Vagina (tissue), 2 donors: Measurements from ENCODE around the gene CDH6. TPM values are rescaled to one million over a fixed set of nuclear protein-coding genes. Genes with fewer than 3 reads are reported as not detected.

Experiments used
- DNase-seq, 2 donors: peaks; one replicate each; pipeline ENCODE4 v3.0.0-alpha.2; 2017; ENCODE audit errors: extremely low spot score in 2 of 2
- H3K27ac ChIP-seq: fragments of 200-600 bp; sonication (generic); one replicate; pipeline ENCODE4 v1.5.1; 2019
- H3K27me3 ChIP-seq: fragments of 200-600 bp; sonication (generic); one replicate; pipeline ENCODE4 v1.5.1; 2019
- H3K36me3 ChIP-seq, 2 donors: fragments of 200-600 bp; sonication (generic); one replicate each; pipeline ENCODE4 v1.5.1; 2017 to 2019
- H3K4me1 ChIP-seq: fragments of 200-600 bp; sonication (generic); one replicate; pipeline ENCODE4 v1.5.1; 2019
- H3K4me3 ChIP-seq, 2 donors: fragments of 200-600 bp; sonication (generic); 1 replicate in 1 of 2; 2 replicates in 1 of 2; pipeline ENCODE4 v1.5.1; 2016 to 2019
- H3K9me3 ChIP-seq: fragments of 200-600 bp; sonication (generic); one replicate; pipeline ENCODE4 v1.5.1; 2019
- POLR2A ChIP-seq, 2 donors: fragments of 450-650 bp; IDR thresholded peaks; one replicate each; pipeline ENCODE4 v1.6.1; 2017; ENCODE audit warnings: antibody characterized with exemption in 2 of 2, mild to moderate bottlenecking in 2 of 2, moderate library complexity in 2 of 2
- POLR2AphosphoS5 ChIP-seq, 2 donors: sonication (generic); formaldehyde crosslinking; IDR thresholded peaks; one replicate each; pipeline ENCODE4 v1.9.0; 2017; ENCODE audit warnings: antibody characterized with exemption in 2 of 2, mild to moderate bottlenecking in 2 of 2, low read depth in 1 of 2; ENCODE audit not compliant: insufficient read depth in 1 of 2
- intact Hi-C: fragments of 100-400 bp; cut with DNase I; formaldehyde crosslinking; loops from one replicate; pipeline ENCODE4 v1.15.1; 2023
- total RNA-seq: library from RNA; depleted of rRNA; stranded (reverse); fragments of >200 nt; gene quantifications from one replicate; pipeline ENCODE4 v1.2.3, GENCODE V29; 2016
- TF ChIP-seq, protein P1 (sequence below), 3 experiments: fragments of 450-650 bp in 2 of 3; fragments of 200-600 bp in 1 of 3; sonication (generic) in 1 of 3; IDR thresholded peaks; one replicate each; pipeline ENCODE4 v1.5.1; 2017 to 2019; ENCODE audit warnings: antibody characterized with exemption in 3 of 3, mild to moderate bottlenecking in 2 of 3, moderate library complexity in 2 of 3

The CDH6 gene
- total RNA-seq, 1 donor from 2014 or later = 5.2 TPM

DNA sequence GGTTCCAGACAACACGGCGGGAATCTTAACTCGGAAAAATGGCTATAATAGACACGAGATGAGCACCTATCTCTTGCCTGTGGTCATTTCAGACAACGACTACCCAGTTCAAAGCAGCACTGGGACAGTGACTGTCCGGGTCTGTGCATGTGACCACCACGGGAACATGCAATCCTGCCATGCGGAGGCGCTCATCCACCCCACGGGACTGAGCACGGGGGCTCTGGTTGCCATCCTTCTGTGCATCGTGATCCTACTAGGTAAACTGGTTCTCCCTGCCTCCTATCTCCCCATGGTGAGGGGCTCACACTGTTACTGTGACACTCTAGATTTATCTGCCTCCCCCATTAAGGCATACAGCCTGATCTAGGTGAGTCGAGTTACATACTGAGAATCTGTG, 124.2 kb downstream of the CDH6 start:
- no peaks in the 10 kb centered on the region for H3K36me3 ChIP-seq
- H3K27ac ChIP-seq = no peak overlapping the region
- no peak overlapping the region for H3K4me3 ChIP-seq
- intact Hi-C loops = no loop called here
- H3K9me3 ChIP-seq = no peaks in the 10 kb centered on the region
- no peaks in the 10 kb centered on the region for H3K4me1 ChIP-seq
- no peak for DNase-seq
- no peak for TF ChIP-seq POLR2A (IDR thresholded peaks at IDR 0.05)
- TF ChIP-seq POLR2AphosphoS5 (IDR thresholded peaks at IDR 0.05; ENCODE audit: insufficient read depth in 1 of 2, low read depth in 1 of 2) = no peak
- TF ChIP-seq, protein P1, sequence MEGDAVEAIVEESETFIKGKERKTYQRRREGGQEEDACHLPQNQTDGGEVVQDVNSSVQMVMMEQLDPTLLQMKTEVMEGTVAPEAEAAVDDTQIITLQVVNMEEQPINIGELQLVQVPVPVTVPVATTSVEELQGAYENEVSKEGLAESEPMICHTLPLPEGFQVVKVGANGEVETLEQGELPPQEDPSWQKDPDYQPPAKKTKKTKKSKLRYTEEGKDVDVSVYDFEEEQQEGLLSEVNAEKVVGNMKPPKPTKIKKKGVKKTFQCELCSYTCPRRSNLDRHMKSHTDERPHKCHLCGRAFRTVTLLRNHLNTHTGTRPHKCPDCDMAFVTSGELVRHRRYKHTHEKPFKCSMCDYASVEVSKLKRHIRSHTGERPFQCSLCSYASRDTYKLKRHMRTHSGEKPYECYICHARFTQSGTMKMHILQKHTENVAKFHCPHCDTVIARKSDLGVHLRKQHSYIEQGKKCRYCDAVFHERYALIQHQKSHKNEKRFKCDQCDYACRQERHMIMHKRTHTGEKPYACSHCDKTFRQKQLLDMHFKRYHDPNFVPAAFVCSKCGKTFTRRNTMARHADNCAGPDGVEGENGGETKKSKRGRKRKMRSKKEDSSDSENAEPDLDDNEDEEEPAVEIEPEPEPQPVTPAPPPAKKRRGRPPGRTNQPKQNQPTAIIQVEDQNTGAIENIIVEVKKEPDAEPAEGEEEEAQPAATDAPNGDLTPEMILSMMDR (IDR thresholded peaks at IDR 0.05) = no peak
- no peaks in the 10 kb centered on the region for H3K27me3 ChIP-seq

- Histone ChIP-seq H3K4me3 (no peak overlapping the region), H3K36me3 (no peaks in the 10 kb centered on the region), H3K4me1 (no peaks in the 10 kb centered on the region), H3K27ac (no peak overlapping the region), H3K9me3 (no peaks in the 10 kb centered on the region), H3K27me3 (no peaks in the 10 kb centered on the region)
- intact Hi-C loops = no loop called here
- no peak for DNase-seq
- TF ChIP-seq POLR2AphosphoS5 (IDR thresholded peaks at IDR 0.05; ENCODE audit: insufficient read depth in 1 of 2, low read depth in 1 of 2) (no peak), POLR2A (IDR thresholded peaks at IDR 0.05) (no peak)
- TF ChIP-seq, protein P1 (IDR thresholded peaks at IDR 0.05) = no peak
These were observed 125.8 kb downstream of the CDH6 start for GRCh38 chr5:31319335-31319734.

- Histone ChIP-seq H3K4me3 (no peak overlapping the region), H3K27me3 (no peaks in the 10 kb centered on the region), H3K4me1 (no peaks in the 10 kb centered on the region), H3K36me3 (no peaks in the 10 kb centered on the region), H3K9me3 (no peaks in the 10 kb centered on the region), H3K27ac (no peak overlapping the region)
- intact Hi-C loops = no loop called here
- TF ChIP-seq POLR2A (IDR thresholded peaks at IDR 0.05) = no peak
- no peak for TF ChIP-seq POLR2AphosphoS5 (IDR thresholded peaks at IDR 0.05; ENCODE audit: insufficient read depth in 1 of 2, low read depth in 1 of 2)
- TF ChIP-seq, protein P1 (IDR thresholded peaks at IDR 0.05) = no peak
- no peak for DNase-seq
These were observed 129.5 kb downstream of the CDH6 start for GRCh38 chr5:31322946-31323345.

GRCh38 chr5:31324842-31325241, 131.4 kb downstream of the CDH6 start:
- TF ChIP-seq POLR2AphosphoS5 (IDR thresholded peaks at IDR 0.05; ENCODE audit: insufficient read depth in 1 of 2, low read depth in 1 of 2) = no peak
- TF ChIP-seq, protein P1 (IDR thresholded peaks at IDR 0.05) = no peak
- no peak for TF ChIP-seq POLR2A (IDR thresholded peaks at IDR 0.05)
- no peaks in the 10 kb centered on the region for H3K9me3 ChIP-seq
- H3K4me3 ChIP-seq = no peak overlapping the region
- H3K27me3 ChIP-seq = no peaks in the 10 kb centered on the region
- H3K36me3 ChIP-seq = no peaks in the 10 kb centered on the region
- no peak for DNase-seq
- intact Hi-C loops = no loop called here
- H3K4me1 ChIP-seq = no peaks in the 10 kb centered on the region
- no peak overlapping the region for H3K27ac ChIP-seq

GRCh38 chr5:31328040-31328733, 134.7 kb downstream of the CDH6 start:
- H3K27me3 ChIP-seq = no peaks in the 10 kb centered on the region
- TF ChIP-seq POLR2AphosphoS5 (IDR thresholded peaks at IDR 0.05; ENCODE audit: insufficient read depth in 1 of 2, low read depth in 1 of 2) (no peak), POLR2A (IDR thresholded peaks at IDR 0.05) (no peak)
- TF ChIP-seq, protein P1 (IDR thresholded peaks at IDR 0.05) = no peak
- H3K36me3 ChIP-seq = no peaks in the 10 kb centered on the region
- H3K9me3 ChIP-seq = no peaks in the 10 kb centered on the region
- H3K27ac ChIP-seq = no peak overlapping the region
- no peaks in the 10 kb centered on the region for H3K4me1 ChIP-seq
- H3K4me3 ChIP-seq = no peak overlapping the region
- intact Hi-C loops = no loop called here
- no peak for DNase-seq
